OCI-LY3 (cell line): Measurements from ENCODE around the gene WNT7B.

Experiments
- EZH2phosphoT487 ChIP-seq: fragments of 200-600 bp; shearing (Covaris generic); IDR thresholded peaks from 2 replicates; pipeline ENCODE4 v1.6.1; 2018; ENCODE audit warnings: antibody characterized with exemption, mixed run types, low read depth
- TF ChIP-seq, protein P1 (sequence below): fragments of 200-600, 300-600 bp; sonication (generic); IDR thresholded peaks from 2 replicates; pipeline ENCODE4 v1.5.1; 2014; ENCODE audit warnings: antibody characterized with exemption, low read length, low read depth

DNA sequence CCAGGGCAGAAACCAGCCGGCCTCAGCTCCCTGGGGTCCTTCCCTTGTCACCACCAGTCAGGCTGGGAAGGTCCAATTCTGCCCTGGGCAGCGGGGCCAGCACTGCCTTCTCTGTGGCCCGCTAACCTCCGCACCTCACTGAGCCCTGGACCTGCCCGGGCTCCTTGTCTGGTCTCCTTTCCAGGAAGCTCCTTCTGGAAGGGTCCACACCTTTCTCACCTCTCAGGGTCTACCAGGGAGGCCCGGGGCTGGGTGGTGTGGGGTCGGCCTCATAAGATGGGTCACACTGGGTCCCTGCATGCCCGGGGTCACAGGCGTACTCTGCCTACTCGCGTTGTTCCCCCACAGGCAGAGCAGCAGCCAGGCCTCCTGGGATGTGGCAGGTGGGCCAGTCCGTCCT, 69.0 kb downstream of the WNT7B start:
- TF ChIP-seq, protein P1, sequence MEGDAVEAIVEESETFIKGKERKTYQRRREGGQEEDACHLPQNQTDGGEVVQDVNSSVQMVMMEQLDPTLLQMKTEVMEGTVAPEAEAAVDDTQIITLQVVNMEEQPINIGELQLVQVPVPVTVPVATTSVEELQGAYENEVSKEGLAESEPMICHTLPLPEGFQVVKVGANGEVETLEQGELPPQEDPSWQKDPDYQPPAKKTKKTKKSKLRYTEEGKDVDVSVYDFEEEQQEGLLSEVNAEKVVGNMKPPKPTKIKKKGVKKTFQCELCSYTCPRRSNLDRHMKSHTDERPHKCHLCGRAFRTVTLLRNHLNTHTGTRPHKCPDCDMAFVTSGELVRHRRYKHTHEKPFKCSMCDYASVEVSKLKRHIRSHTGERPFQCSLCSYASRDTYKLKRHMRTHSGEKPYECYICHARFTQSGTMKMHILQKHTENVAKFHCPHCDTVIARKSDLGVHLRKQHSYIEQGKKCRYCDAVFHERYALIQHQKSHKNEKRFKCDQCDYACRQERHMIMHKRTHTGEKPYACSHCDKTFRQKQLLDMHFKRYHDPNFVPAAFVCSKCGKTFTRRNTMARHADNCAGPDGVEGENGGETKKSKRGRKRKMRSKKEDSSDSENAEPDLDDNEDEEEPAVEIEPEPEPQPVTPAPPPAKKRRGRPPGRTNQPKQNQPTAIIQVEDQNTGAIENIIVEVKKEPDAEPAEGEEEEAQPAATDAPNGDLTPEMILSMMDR: no peak
- no peak for TF ChIP-seq EZH2phosphoT487
